Breast epithelium (tissue), 3 donors: Measurements from ENCODE around the gene TMEM59.

Experiments used
- POLR2A ChIP-seq: fragments of 450-650 bp; IDR thresholded peaks from one replicate; pipeline ENCODE4 v1.6.1; 2016; ENCODE audit warnings: antibody characterized with exemption, mild to moderate bottlenecking, moderate library complexity
- POLR2AphosphoS5 ChIP-seq, 3 donors: sonication (generic); formaldehyde crosslinking; IDR thresholded peaks; one replicate each; pipeline ENCODE4 v1.6.1; 2017; ENCODE audit warnings: antibody characterized with exemption in 3 of 3
- TF ChIP-seq, protein P1 (sequence below), 3 donors: fragments of 450-650 bp; IDR thresholded peaks; one replicate each; pipeline ENCODE4 v1.5.1; 2016 to 2017; ENCODE audit warnings: antibody characterized with exemption in 3 of 3, mild to moderate bottlenecking in 3 of 3, moderate library complexity in 3 of 3

DNA sequence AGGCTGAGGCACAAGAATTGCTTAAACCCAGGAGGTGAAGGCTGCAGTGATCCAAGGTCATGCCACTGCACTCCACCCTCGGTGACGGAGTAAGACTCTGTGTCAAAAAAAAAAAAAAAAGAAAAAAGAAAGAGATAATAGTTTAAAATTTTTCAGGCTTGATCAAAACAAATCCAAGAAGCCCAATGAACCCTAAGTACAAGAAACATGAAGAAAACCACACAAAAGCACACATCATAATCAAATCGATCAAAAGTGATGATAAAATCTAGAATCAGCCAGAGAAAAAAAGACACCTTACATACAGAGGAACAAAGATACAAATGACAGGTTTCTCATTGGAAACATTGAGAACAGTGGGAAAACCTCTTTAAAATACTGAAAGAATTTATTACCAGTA, 66.5 kb downstream of the TMEM59 start:
- TF ChIP-seq, protein P1, sequence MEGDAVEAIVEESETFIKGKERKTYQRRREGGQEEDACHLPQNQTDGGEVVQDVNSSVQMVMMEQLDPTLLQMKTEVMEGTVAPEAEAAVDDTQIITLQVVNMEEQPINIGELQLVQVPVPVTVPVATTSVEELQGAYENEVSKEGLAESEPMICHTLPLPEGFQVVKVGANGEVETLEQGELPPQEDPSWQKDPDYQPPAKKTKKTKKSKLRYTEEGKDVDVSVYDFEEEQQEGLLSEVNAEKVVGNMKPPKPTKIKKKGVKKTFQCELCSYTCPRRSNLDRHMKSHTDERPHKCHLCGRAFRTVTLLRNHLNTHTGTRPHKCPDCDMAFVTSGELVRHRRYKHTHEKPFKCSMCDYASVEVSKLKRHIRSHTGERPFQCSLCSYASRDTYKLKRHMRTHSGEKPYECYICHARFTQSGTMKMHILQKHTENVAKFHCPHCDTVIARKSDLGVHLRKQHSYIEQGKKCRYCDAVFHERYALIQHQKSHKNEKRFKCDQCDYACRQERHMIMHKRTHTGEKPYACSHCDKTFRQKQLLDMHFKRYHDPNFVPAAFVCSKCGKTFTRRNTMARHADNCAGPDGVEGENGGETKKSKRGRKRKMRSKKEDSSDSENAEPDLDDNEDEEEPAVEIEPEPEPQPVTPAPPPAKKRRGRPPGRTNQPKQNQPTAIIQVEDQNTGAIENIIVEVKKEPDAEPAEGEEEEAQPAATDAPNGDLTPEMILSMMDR (IDR thresholded peaks at IDR 0.05) = no peak
- TF ChIP-seq POLR2A (no peak), POLR2AphosphoS5 (IDR thresholded peaks at IDR 0.05) (no peak)
